ENCODE measurements around the gene MC1R. TPM values are rescaled to one million over a fixed set of nuclear protein-coding genes. Genes with fewer than 3 reads are reported as not detected.

Gene MC1R
- total and polyA plus RNA-seq, 2 of the 4 experiments (the other 2 are of a cell fraction): 3.8 to 9.5 TPM

- Histone ChIP-seq H3K4ac (ENCODE audit: low read depth, low read length) (no peak overlapping the region), H3K9me1 (ENCODE audit: insufficient read depth, low read length) (no peaks in the 10 kb centered on the region), H4K5ac (ENCODE audit: low read depth, low read length) (no peak overlapping the region), H3K4me2 (ENCODE audit: low read depth, low read length) (peak overlapping the region; percentile 83; the same call in 1 of the 2 replicates), H4K20me1 (ENCODE audit: insufficient read depth, low read length) (peaks cover 17% of the 10 kb centered on the region), H3K23ac (ENCODE audit: low read depth, low read length) (no peak overlapping the region), H3K14ac (replicated peaks; ENCODE audit: low read depth, low read length) (no peak overlapping the region), H3K27ac (ENCODE audit: insufficient read depth, low read length) (no peak overlapping the region), H3K9ac (ENCODE audit: low read depth, low read length) (peak overlapping the region; percentile 52; the same call in 1 of the 2 replicates), H3K27me3 (ENCODE audit: control insufficient read depth, insufficient read depth, low read length) (no peaks in the 10 kb centered on the region), H3K4me3 (ENCODE audit: insufficient read depth, low read depth, low read length) (peak overlapping the region; percentile 92), H2BK20ac (ENCODE audit: low read depth, low read length) (no peak overlapping the region), H3K79me1 (ENCODE audit: low read depth in 1 of 2, low read length in 2 of 2) (peaks cover 18 to 54% of the 10 kb centered on the region in 2 experiments), H4K8ac (ENCODE audit: low read depth in 2 of 2, low read length in 2 of 2) (no peak overlapping the region), H2BK120ac (ENCODE audit: low read depth, low read length) (no peak overlapping the region), H2AK9ac (replicated peaks; ENCODE audit: low read depth, low read length, poor library complexity) (no peak overlapping the region), H3K9me3 (ENCODE audit: control insufficient read depth, insufficient read depth, low read length) (no peaks in the 10 kb centered on the region), H3K36me3 (ENCODE audit: control insufficient read depth, insufficient read depth, low read length) (peaks cover 4% of the 10 kb centered on the region), H2AFZ (replicated peaks; ENCODE audit: low read length, poor library complexity) (no peak overlapping the region), H4K91ac (ENCODE audit: insufficient read depth, low read depth, low read length) (no peak overlapping the region), H2AK5ac (ENCODE audit: low read depth, low read length) (0 out of 2 replicates have a peak overlapping the region, but pooled peaks have one; percentile 36), H3K18ac (ENCODE audit: low read depth, low read length) (no peak overlapping the region), H2BK5ac (ENCODE audit: low read depth, low read length, poor library complexity, severe bottlenecking) (no peak overlapping the region), H2BK15ac (ENCODE audit: low read depth, low read length) (no peak overlapping the region), H3K56ac (ENCODE audit: extremely low read depth, insufficient read depth, low read length) (no peak overlapping the region), H3K4me1 (ENCODE audit: control insufficient read depth, insufficient read depth, low read length) (peaks cover 6% of the 10 kb centered on the region; the same call in 1 of the 2 replicates)
- POLR2A ChIA-PET (ENCODE audit: unreplicated experiment): no interaction called here
- no peak for ATAC-seq (ENCODE audit: low read depth)
- CTCF ChIA-PET: no interaction called here
- intact Hi-C loops (cut with micrococcal nuclease): loop anchor here (2.0 kb wide), 1 partner anchor 23 kb away; no protein-coding TSS in a partner anchor
- in situ Hi-C loops (cut with MboI; ENCODE audit: low sequenced_read_pairs): no loop called here
- dilution Hi-C loops (cut with HindIII; ENCODE audit: low sequenced_read_pairs, unreplicated experiment): no loop called here
- no peak for DNase-seq
- 95% methylated on average over 4 of the region's 12 CpGs; no CpG with 5 or more reads in 1 of the 2 experiments for WGBS, 2 experiments (ENCODE audit: extremely low coverage in 2 of 2, insufficient read length in 1 of 2)
- BruUV-seq (replicated peaks): no TSS peak
- no peak for TF ChIP-seq POLR2A (IDR thresholded peaks at IDR 0.05; ENCODE audit: low read depth, low read length)
- TF ChIP-seq RAD21 (IDR thresholded peaks at IDR 0.05; ENCODE audit: low read length): no peak
- TF ChIP-seq RFX5 (IDR thresholded peaks at IDR 0.05; ENCODE audit: low read depth, low read length): no peak
- TF ChIP-seq MXI1 (IDR thresholded peaks at IDR 0.05; ENCODE audit: borderline replicate concordance, low read depth, low read length): no peak
- no peak for TF ChIP-seq SMC3 (IDR thresholded peaks at IDR 0.05; ENCODE audit: low read depth, low read length)
- no peak for TF ChIP-seq CTCF (conservative IDR thresholded peaks at IDR 0.05; ENCODE audit: low read depth, low read length)
- TF ChIP-seq BHLHE40 (IDR thresholded peaks at IDR 0.05; ENCODE audit: low read depth, low read length): no peak
- TF ChIP-seq NFE2L2 (IDR thresholded peaks at IDR 0.05; ENCODE audit: low read depth, low read length): no peak
- TF ChIP-seq CEBPB (IDR thresholded peaks at IDR 0.05; ENCODE audit: low read depth, low read length): no peak
- TF ChIP-seq MAFK (IDR thresholded peaks at IDR 0.05; ENCODE audit: low read depth, low read length): no peak
- no peak for TF ChIP-seq RCOR1 (IDR thresholded peaks at IDR 0.05; ENCODE audit: insufficient replicate concordance, low read length)
Measured at GRCh38 chr16:89949756-89950155, 31.1 kb downstream of the MC1R start.

Data from IMR-90 (cell line).